ENCODE results near the gene C16orf92.
A peak's percentile ranks its signal among the peaks of the same experiment; 100 is the strongest.

The C16orf92 gene

GRCh38 chr16:30041841-30042240 is 18.8 kb downstream of the C16orf92 start:
- Mint-ChIP-seq H3K4me3 (no peak overlapping the region), H3K9me3 (no peaks in the 10 kb centered on the region)
- DNase-seq: no peak

GRCh38 chr16:30046178-30046577 is 23.2 kb downstream of the C16orf92 start:
- Mint-ChIP-seq H3K9me3 (no peaks in the 10 kb centered on the region), H3K4me3 (no peak overlapping the region), H3K27me3 (peaks cover 3% of the 10 kb centered on the region), H3K27ac (no peak overlapping the region), H3K4me1 (ENCODE audit: low read depth) (no peaks in the 10 kb centered on the region), H3K36me3 (ENCODE audit: low read depth) (no peaks in the 10 kb centered on the region)
- DNase-seq: no peak

More at GRCh38 chr16:30041841-30042240, 18.8 kb downstream of the C16orf92 start:
- no peaks in the 10 kb centered on the region for H3K4me1 Mint-ChIP-seq (ENCODE audit: low read depth)
- no peaks in the 10 kb centered on the region for H3K36me3 Mint-ChIP-seq (ENCODE audit: low read depth)
- peaks cover 5% of the 10 kb centered on the region for H3K27me3 Mint-ChIP-seq
- no peak overlapping the region for H3K27ac Mint-ChIP-seq

- Mint-ChIP-seq H3K36me3 (ENCODE audit: low read depth) (no peaks in the 10 kb centered on the region), H3K9me3 (no peaks in the 10 kb centered on the region), H3K27me3 (peaks cover 3% of the 10 kb centered on the region), H3K4me1 (ENCODE audit: low read depth) (peaks cover 2% of the 10 kb centered on the region), H3K27ac (no peak overlapping the region), H3K4me3 (no peak overlapping the region)
- no peak for DNase-seq
Measured at GRCh38 chr16:30046588-30046987, 23.6 kb downstream of the C16orf92 start.

GRCh38 chr16:30049871-30050270 is 26.9 kb downstream of the C16orf92 start:
- no peak overlapping the region for H3K4me3 Mint-ChIP-seq
- H3K9me3 Mint-ChIP-seq: no peaks in the 10 kb centered on the region
- H3K27ac Mint-ChIP-seq: no peak overlapping the region
- DNase-seq: no peak
- no peaks in the 10 kb centered on the region for H3K27me3 Mint-ChIP-seq
- peaks cover 17% of the 10 kb centered on the region for H3K4me1 Mint-ChIP-seq (ENCODE audit: low read depth)
- H3K36me3 Mint-ChIP-seq (ENCODE audit: low read depth): no peaks in the 10 kb centered on the region

GRCh38 chr16:30051518-30051917 is 28.5 kb downstream of the C16orf92 start:
- Mint-ChIP-seq H3K9me3 (no peaks in the 10 kb centered on the region), H3K4me3 (peak overlapping the region; percentile 62), H3K4me1 (ENCODE audit: low read depth) (peaks cover 25% of the 10 kb centered on the region), H3K27me3 (no peaks in the 10 kb centered on the region), H3K36me3 (ENCODE audit: low read depth) (no peaks in the 10 kb centered on the region), H3K27ac (peak overlapping the region; percentile 80)
- no peak for DNase-seq

GRCh38 chr16:30052671-30053372 is 29.8 kb downstream of the C16orf92 start:
- peak overlapping the region; percentile 83 for H3K4me3 Mint-ChIP-seq
- H3K9me3 Mint-ChIP-seq: no peaks in the 10 kb centered on the region
- H3K36me3 Mint-ChIP-seq (ENCODE audit: low read depth): no peaks in the 10 kb centered on the region
- no peaks in the 10 kb centered on the region for H3K27me3 Mint-ChIP-seq
- peak; percentile 93 for DNase-seq
- peak overlapping the region; percentile 90 for H3K27ac Mint-ChIP-seq
- H3K4me1 Mint-ChIP-seq (ENCODE audit: low read depth): peaks cover 25% of the 10 kb centered on the region

GRCh38 chr16:30053376-30054015 is 30.5 kb downstream of the C16orf92 start:
- no peak for DNase-seq
- no peaks in the 10 kb centered on the region for H3K36me3 Mint-ChIP-seq (ENCODE audit: low read depth)
- H3K27me3 Mint-ChIP-seq: no peaks in the 10 kb centered on the region
- H3K9me3 Mint-ChIP-seq: no peaks in the 10 kb centered on the region
- peaks cover 25% of the 10 kb centered on the region for H3K4me1 Mint-ChIP-seq (ENCODE audit: low read depth)
- H3K27ac Mint-ChIP-seq: peak overlapping the region; percentile 16
- peak overlapping the region; percentile 83 for H3K4me3 Mint-ChIP-seq

GRCh38 chr16:30054451-30054850 is 31.5 kb downstream of the C16orf92 start:
- Mint-ChIP-seq H3K4me3 (peak overlapping the region; percentile 41), H3K36me3 (ENCODE audit: low read depth) (no peaks in the 10 kb centered on the region), H3K9me3 (no peaks in the 10 kb centered on the region), H3K4me1 (ENCODE audit: low read depth) (peaks cover 25% of the 10 kb centered on the region), H3K27ac (no peak overlapping the region), H3K27me3 (no peaks in the 10 kb centered on the region)
- no peak for DNase-seq

- Mint-ChIP-seq H3K9me3 (no peaks in the 10 kb centered on the region), H3K36me3 (ENCODE audit: low read depth) (no peaks in the 10 kb centered on the region), H3K4me1 (ENCODE audit: low read depth) (peaks cover 25% of the 10 kb centered on the region), H3K4me3 (no peak overlapping the region), H3K27ac (peak overlapping the region; percentile 26), H3K27me3 (no peaks in the 10 kb centered on the region)
- DNase-seq: peak; percentile 66
Measured at GRCh38 chr16:30054959-30055553, 32.1 kb downstream of the C16orf92 start.

- peaks cover 14% of the 10 kb centered on the region for H3K4me1 Mint-ChIP-seq (ENCODE audit: low read depth)
- H3K27me3 Mint-ChIP-seq: no peaks in the 10 kb centered on the region
- H3K4me3 Mint-ChIP-seq: no peak overlapping the region
- H3K9me3 Mint-ChIP-seq: no peaks in the 10 kb centered on the region
- peaks cover 14% of the 10 kb centered on the region for H3K36me3 Mint-ChIP-seq (ENCODE audit: low read depth)
- H3K27ac Mint-ChIP-seq: no peak overlapping the region
- DNase-seq: no peak
Measured at GRCh38 chr16:30060346-30060745, 37.3 kb downstream of the C16orf92 start.

GRCh38 chr16:30060836-30061554 is 38.0 kb downstream of the C16orf92 start:
- peaks cover 19% of the 10 kb centered on the region for H3K36me3 Mint-ChIP-seq (ENCODE audit: low read depth)
- no peak overlapping the region for H3K27ac Mint-ChIP-seq
- peaks cover 11% of the 10 kb centered on the region for H3K4me1 Mint-ChIP-seq (ENCODE audit: low read depth)
- H3K4me3 Mint-ChIP-seq: no peak overlapping the region
- no peak for DNase-seq
- H3K27me3 Mint-ChIP-seq: no peaks in the 10 kb centered on the region
- H3K9me3 Mint-ChIP-seq: no peaks in the 10 kb centered on the region

GRCh38 chr16:30063278-30063892 is 40.4 kb downstream of the C16orf92 start:
- Mint-ChIP-seq H3K4me1 (ENCODE audit: low read depth) (peaks cover 26% of the 10 kb centered on the region), H3K27ac (peak overlapping the region; percentile 99), H3K9me3 (no peaks in the 10 kb centered on the region), H3K27me3 (no peaks in the 10 kb centered on the region), H3K36me3 (ENCODE audit: low read depth) (peaks cover 41% of the 10 kb centered on the region), H3K4me3 (peak overlapping the region; percentile 99)
- DNase-seq: no peak

GRCh38 chr16:30063893-30064728 is 41.1 kb downstream of the C16orf92 start:
- no peaks in the 10 kb centered on the region for H3K27me3 Mint-ChIP-seq
- H3K9me3 Mint-ChIP-seq: no peaks in the 10 kb centered on the region
- H3K4me1 Mint-ChIP-seq (ENCODE audit: low read depth): peaks cover 33% of the 10 kb centered on the region
- peak; percentile 83 for DNase-seq
- peak overlapping the region; percentile 99 for H3K4me3 Mint-ChIP-seq
- H3K27ac Mint-ChIP-seq: peak overlapping the region; percentile 99
- peaks cover 49% of the 10 kb centered on the region for H3K36me3 Mint-ChIP-seq (ENCODE audit: low read depth)
